OCI-LY1 (cell line): ENCODE results near the gene ARHGAP28.

ENCODE experiments used
- CTCF ChIP-seq: fragments of 200-600 bp; sonication (generic), shearing (Covaris generic); IDR thresholded peaks from 2 replicates; pipeline ENCODE4 v1.5.1; 2017; ENCODE audit warnings: mild to moderate bottlenecking, antibody characterized with exemption, low read length, moderate library complexity, mixed read lengths
- EZH2 ChIP-seq: fragments of 200-600 bp; sonication (generic), shearing (Covaris generic); IDR thresholded peaks from 2 replicates; pipeline ENCODE4 v1.8.0; 2017; ENCODE audit warnings: borderline replicate concordance, mixed run types, mild to moderate bottlenecking, antibody characterized with exemption, low read length, moderate library complexity, mixed read lengths

GRCh38 chr18:6748241-6748640, 18.7 kb downstream of the ARHGAP28 start:
- TF ChIP-seq CTCF (no peak), EZH2 (no peak)
